Skeletal muscle tissue (tissue), 4 donors: ENCODE measurements around the gene CASP10. TPM values are rescaled to one million over a fixed set of nuclear protein-coding genes. Genes with fewer than 3 reads are reported as not detected.
"Not testable (repeated sequence)": the region's sequence is repeated elsewhere in the genome, so short reads cannot be mapped to it uniquely, and the experiment has no call there.

Experiments
- H3K27ac ChIP-seq: one replicate; pipeline ENCODE4 v1.7.0; 2013; ENCODE audit warnings: mild to moderate bottlenecking, low read depth, low read length, inconsistent platforms
- H3K27me3 ChIP-seq, 3 donors: one replicate each; pipeline ENCODE4 v1.7.0; 2013; ENCODE audit warnings: low read length in 3 of 3; ENCODE audit not compliant: control insufficient read depth in 3 of 3, insufficient read depth in 3 of 3
- H3K36me3 ChIP-seq, 3 donors: one replicate each; pipeline ENCODE4 v1.7.0; 2013; ENCODE audit warnings: low read length in 3 of 3; ENCODE audit not compliant: control insufficient read depth in 3 of 3, insufficient read depth in 3 of 3
- H3K4me1 ChIP-seq, 3 donors: one replicate each; pipeline ENCODE4 v1.7.0; 2013; ENCODE audit warnings: low read length in 3 of 3, mild to moderate bottlenecking in 3 of 3; ENCODE audit not compliant: control insufficient read depth in 3 of 3, insufficient read depth in 3 of 3
- H3K4me3 ChIP-seq, 3 donors: one replicate each; pipeline ENCODE4 v1.7.0; 2013; ENCODE audit warnings: low read length in 3 of 3
- H3K9ac ChIP-seq, 3 donors: one replicate each; pipeline ENCODE4 v1.7.0; 2013; ENCODE audit warnings: low read length in 3 of 3, mild to moderate bottlenecking in 3 of 3, moderate library complexity in 2 of 3, low read depth in 1 of 3
- H3K9me3 ChIP-seq, 3 donors: one replicate each; pipeline ENCODE4 v1.7.0; 2013; ENCODE audit warnings: low read length in 3 of 3; ENCODE audit not compliant: control insufficient read depth in 3 of 3
- total RNA-seq: library from RNA; depleted of rRNA; stranded (reverse); fragments of >200 nt; gene quantifications from one replicate; pipeline ENCODE4 v1.2.3, GENCODE V29; 2014
- donor health status: Osteomylitis.

CASP10 gene
- total RNA-seq, 1 donor from 2014 or later = 16.2 TPM

- H3K27ac ChIP-seq = peak overlapping the region; percentile 39
- no peak overlapping the region for H3K9ac ChIP-seq
- H3K4me1 ChIP-seq = peaks cover 24 to 34% (median 30%) of the 10 kb centered on the region in 3 donors
- peaks cover 52 to 63% (median 60%) of the 10 kb centered on the region in 3 donors for H3K36me3 ChIP-seq
- no peaks in the 10 kb centered on the region for H3K27me3 ChIP-seq
- no peak overlapping the region for H3K4me3 ChIP-seq
- H3K9me3 ChIP-seq = no peaks in the 10 kb centered on the region
Observed at GRCh38 chr2:201154615-201155399, 28.1 kb upstream of the CASP10 start.

GRCh38 chr2:201156036-201156435 lies 26.9 kb upstream of the CASP10 start:
- H3K4me1 ChIP-seq = peaks cover 18 to 27% (median 25%) of the 10 kb centered on the region in 3 donors
- no peak overlapping the region for H3K4me3 ChIP-seq
- peaks cover 54 to 65% (median 61%) of the 10 kb centered on the region in 3 donors for H3K36me3 ChIP-seq
- H3K27me3 ChIP-seq = no peaks in the 10 kb centered on the region
- H3K9ac ChIP-seq = no peak overlapping the region
- H3K9me3 ChIP-seq = no peaks in the 10 kb centered on the region
- peak overlapping the region; percentile 39 for H3K27ac ChIP-seq

- Histone ChIP-seq H3K27me3 (no peaks in the 10 kb centered on the region), H3K9ac (no peak overlapping the region), H3K4me3 (no peak overlapping the region), H3K36me3 (peaks cover 54 to 65% (median 60%) of the 10 kb centered on the region in 3 donors), H3K9me3 (no peaks in the 10 kb centered on the region), H3K27ac (peak overlapping the region; percentile 28), H3K4me1 (peaks cover 14 to 24% (median 22%) of the 10 kb centered on the region in 3 donors)
Observed at GRCh38 chr2:201156640-201157039, 26.3 kb upstream of the CASP10 start.

- Histone ChIP-seq H3K4me1 (peaks cover 8 to 20% (median 14%) of the 10 kb centered on the region in 3 donors), H3K27me3 (no peaks in the 10 kb centered on the region), H3K36me3 (peaks cover 58 to 69% (median 62%) of the 10 kb centered on the region in 3 donors), H3K4me3 (no peak overlapping the region), H3K9ac (peak overlapping the region in 2 of 3 donors; percentile 17 to 40), H3K27ac (peak overlapping the region; percentile 28), H3K9me3 (no peaks in the 10 kb centered on the region)
Observed at GRCh38 chr2:201157694-201158093, 25.2 kb upstream of the CASP10 start.

- Histone ChIP-seq H3K4me1 (peaks cover 8 to 15% (median 11%) of the 10 kb centered on the region in 3 donors), H3K9ac (peak overlapping the region in 2 of 3 donors; percentile 17 to 40)
Observed at GRCh38 chr2:201158111-201158929, 24.6 kb upstream of the CASP10 start.

GRCh38 chr2:201164166-201164565 lies 18.8 kb upstream of the CASP10 start:
- Histone ChIP-seq H3K4me1 (no peaks in the 10 kb centered on the region), H3K27me3 (no peaks in the 10 kb centered on the region), H3K27ac (no peak overlapping the region), H3K9ac (no peak overlapping the region), H3K4me3 (no peak overlapping the region), H3K36me3 (peaks cover 50 to 56% (median 53%) of the 10 kb centered on the region in 3 donors), H3K9me3 (no peaks in the 10 kb centered on the region)

More at GRCh38 chr2:201158111-201158929, 24.6 kb upstream of the CASP10 start:
- Histone ChIP-seq H3K27me3 (no peaks in the 10 kb centered on the region), H3K36me3 (peaks cover 58 to 69% (median 63%) of the 10 kb centered on the region in 3 donors), H3K9me3 (no peaks in the 10 kb centered on the region), H3K27ac (peak overlapping the region; percentile 28), H3K4me3 (no peak overlapping the region)

- peaks cover 24 to 34% (median 29%) of the 10 kb centered on the region in 3 donors for H3K36me3 ChIP-seq
- no peak overlapping the region for H3K9ac ChIP-seq
- H3K4me1 ChIP-seq = no peaks in the 10 kb centered on the region
- no peak overlapping the region for H3K27ac ChIP-seq
- H3K9me3 ChIP-seq = no peaks in the 10 kb centered on the region
- no peak overlapping the region for H3K4me3 ChIP-seq
- no peaks in the 10 kb centered on the region for H3K27me3 ChIP-seq
Observed at GRCh38 chr2:201167546-201167945, 15.4 kb upstream of the CASP10 start.

GRCh38 chr2:201168496-201168895 lies 14.4 kb upstream of the CASP10 start:
- not testable (repeated sequence) for H3K4me3 ChIP-seq, H3K27ac ChIP-seq, H3K4me1 ChIP-seq, H3K9ac ChIP-seq, H3K27me3 ChIP-seq, H3K9me3 ChIP-seq
- peaks cover 15 to 25% (median 19%) of the 10 kb centered on the region in 3 donors for H3K36me3 ChIP-seq

- no peaks in the 10 kb centered on the region for H3K9me3 ChIP-seq
Observed at GRCh38 chr2:201171259-201171814, 11.6 kb upstream of the CASP10 start.

More at GRCh38 chr2:201171259-201171814, 11.6 kb upstream of the CASP10 start:
- peaks cover 0 to 9% (median 4%) of the 10 kb centered on the region in 3 donors for H3K36me3 ChIP-seq
- no peak overlapping the region for H3K9ac ChIP-seq
- no peak overlapping the region for H3K4me3 ChIP-seq
- no peak overlapping the region for H3K27ac ChIP-seq
- H3K4me1 ChIP-seq = peaks cover 0 to 3% (median 2%) of the 10 kb centered on the region in 3 donors
- H3K27me3 ChIP-seq = no peaks in the 10 kb centered on the region
